Mononuclear cell (primary cell): ENCODE measurements around the gene SERPINE2. TPM values are rescaled to one million over a fixed set of nuclear protein-coding genes. Genes with fewer than 3 reads are reported as not detected.
A peak's percentile ranks its signal among the peaks of the same experiment; 100 is the strongest.

Experiments
- H3K27me3 ChIP-seq: 2 replicates; pipeline ENCODE4 v1.6.0; 2011; ENCODE audit warnings: low read length, control low read depth; ENCODE audit not compliant: insufficient read depth
- H3K4me1 ChIP-seq: 2 replicates; pipeline ENCODE4 v1.5.1; 2011; ENCODE audit warnings: mild to moderate bottlenecking, low read length, control low read depth; ENCODE audit not compliant: insufficient read depth
- H3K4me3 ChIP-seq: 2 replicates; pipeline ENCODE4 v1.5.1; 2011; ENCODE audit warnings: mild to moderate bottlenecking, low read length, moderate library complexity
- H3K9me3 ChIP-seq: 2 replicates; pipeline ENCODE4 v1.5.1; 2011; ENCODE audit warnings: low read depth, mild to moderate bottlenecking, control low read depth, low read length
- total RNA-seq: library from RNA; depleted of rRNA; stranded (reverse); fragments of >200 nt; gene quantifications from one replicate; pipeline ENCODE4 v1.2.3, GENCODE V29; 2012

SERPINE2 gene
- total RNA-seq, 1 donor = 2.5 TPM

DNA sequence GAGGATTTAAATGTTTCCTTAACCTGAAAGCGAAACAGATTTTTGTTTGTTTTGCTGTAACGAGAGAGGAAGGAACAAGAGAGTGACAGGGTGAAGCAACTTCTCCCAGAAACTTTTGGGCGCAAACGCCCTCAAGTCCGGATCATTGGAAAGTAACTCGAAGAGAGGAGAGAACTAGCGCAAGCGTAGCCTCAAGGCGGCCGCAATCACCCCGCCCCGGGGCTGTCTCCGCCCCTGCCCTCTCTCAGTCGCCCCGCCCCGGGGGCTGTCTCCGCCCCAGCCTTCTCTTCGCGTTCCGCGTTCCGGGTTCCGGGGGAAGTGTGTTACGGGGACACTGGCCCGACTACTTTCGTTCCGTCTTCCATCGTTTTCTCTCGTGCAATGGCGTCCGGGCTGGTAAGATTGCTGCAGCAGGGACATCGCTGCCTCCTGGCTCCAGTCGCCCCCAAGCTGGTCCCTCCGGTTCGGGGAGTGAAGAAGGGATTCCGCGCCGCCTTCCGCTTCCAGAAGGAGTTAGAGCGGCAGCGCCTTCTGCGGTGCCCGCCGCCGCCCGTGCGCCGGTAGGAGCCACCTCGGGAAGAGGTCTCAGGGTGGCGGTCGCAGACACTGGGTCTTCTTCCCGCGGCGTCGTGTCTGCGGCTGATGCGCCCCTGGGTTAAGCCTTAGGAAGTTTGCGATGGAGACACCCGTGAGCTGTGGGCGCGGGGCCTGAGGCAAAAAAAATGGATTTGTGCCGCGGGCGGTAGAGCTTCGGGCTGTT, 81.8 kb downstream of the SERPINE2 start, which contains the start of gene MRPL44:
Gene MRPL44 (plus strand): TSS at position 372 of the 760 bp plus-strand sequence. CDS start 10 bp downstream, at position 382.
- Histone ChIP-seq H3K27me3 (no peaks in the 10 kb centered on the region), H3K4me1 (peaks cover 41% of the 10 kb centered on the region), H3K9me3 (no peaks in the 10 kb centered on the region), H3K4me3 (peak within 1 kb of the TSS; percentile 97)

DNA sequence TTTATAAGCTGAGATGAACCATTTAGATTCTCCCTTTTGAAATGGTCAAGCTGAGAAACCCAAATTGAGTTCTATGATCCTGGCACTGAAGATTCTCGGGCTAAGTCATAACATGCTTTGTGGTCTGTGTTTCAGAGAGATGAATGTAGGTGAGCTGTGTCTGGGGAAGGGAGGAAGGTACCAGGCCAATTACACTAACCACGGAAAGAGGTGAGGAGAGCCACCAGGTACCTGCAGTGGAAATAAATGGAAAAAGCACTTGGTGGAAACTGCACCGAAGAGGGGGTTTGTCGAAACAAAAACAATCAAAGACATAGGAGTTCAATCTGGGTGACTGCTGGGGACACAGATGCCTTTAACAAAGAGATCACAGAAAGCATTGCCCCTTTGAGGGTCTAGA, 82.8 kb downstream of the SERPINE2 start:
- Histone ChIP-seq H3K4me3 (peak overlapping the region; percentile 97), H3K27me3 (no peaks in the 10 kb centered on the region), H3K4me1 (peaks cover 34% of the 10 kb centered on the region), H3K9me3 (no peaks in the 10 kb centered on the region)

DNA sequence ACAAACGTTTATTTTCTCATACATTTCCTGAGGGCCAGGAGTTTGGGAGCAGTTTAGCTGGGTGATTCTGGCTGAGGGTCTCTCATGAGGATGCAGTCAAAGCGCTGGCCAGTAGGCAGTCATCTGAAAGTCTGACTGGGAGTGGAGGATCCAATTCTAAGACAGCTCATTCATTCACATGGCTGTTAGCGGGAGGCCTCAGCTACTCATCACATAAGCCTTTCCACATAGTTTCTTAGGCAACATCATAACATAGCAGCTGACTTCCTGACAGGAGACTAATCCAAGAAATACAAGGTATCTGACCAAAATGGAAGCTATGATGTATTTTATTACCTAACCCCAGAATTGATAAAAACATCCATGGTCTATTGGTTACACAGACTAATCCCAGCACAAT, 84.7 kb downstream of the SERPINE2 start:
- Histone ChIP-seq H3K27me3 (no peaks in the 10 kb centered on the region), H3K9me3 (no peaks in the 10 kb centered on the region), H3K4me1 (peaks cover 21% of the 10 kb centered on the region)

GRCh38 chr2:223952280-223952968, 86.7 kb downstream of the SERPINE2 start:
- Histone ChIP-seq H3K4me3 (no peak overlapping the region), H3K27me3 (no peaks in the 10 kb centered on the region), H3K9me3 (no peaks in the 10 kb centered on the region), H3K4me1 (peaks cover 15% of the 10 kb centered on the region)

More for the DNA sequence above, 84.7 kb downstream of the SERPINE2 start:
- H3K4me3 ChIP-seq = no peak overlapping the region

- peaks cover 10% of the 10 kb centered on the region for H3K4me1 ChIP-seq
- H3K9me3 ChIP-seq = no peaks in the 10 kb centered on the region
- H3K27me3 ChIP-seq = no peaks in the 10 kb centered on the region
- no peak overlapping the region for H3K4me3 ChIP-seq
These were observed 88.4 kb downstream of the SERPINE2 start for GRCh38 chr2:223950448-223951347.

GRCh38 chr2:223949241-223949840, 89.7 kb downstream of the SERPINE2 start:
- peaks cover 15% of the 10 kb centered on the region for H3K4me1 ChIP-seq
- no peaks in the 10 kb centered on the region for H3K9me3 ChIP-seq
- no peak overlapping the region for H3K4me3 ChIP-seq
- H3K27me3 ChIP-seq = no peaks in the 10 kb centered on the region

GRCh38 chr2:223947711-223948205, 91.3 kb downstream of the SERPINE2 start:
- Histone ChIP-seq H3K27me3 (no peaks in the 10 kb centered on the region), H3K4me3 (no peak overlapping the region), H3K4me1 (peaks cover 31% of the 10 kb centered on the region), H3K9me3 (no peaks in the 10 kb centered on the region)

GRCh38 chr2:223945755-223946154, 93.3 kb downstream of the SERPINE2 start:
- H3K9me3 ChIP-seq = no peaks in the 10 kb centered on the region
- peak overlapping the region; percentile 88 for H3K4me3 ChIP-seq
- peaks cover 40% of the 10 kb centered on the region for H3K4me1 ChIP-seq
- no peaks in the 10 kb centered on the region for H3K27me3 ChIP-seq

DNA sequence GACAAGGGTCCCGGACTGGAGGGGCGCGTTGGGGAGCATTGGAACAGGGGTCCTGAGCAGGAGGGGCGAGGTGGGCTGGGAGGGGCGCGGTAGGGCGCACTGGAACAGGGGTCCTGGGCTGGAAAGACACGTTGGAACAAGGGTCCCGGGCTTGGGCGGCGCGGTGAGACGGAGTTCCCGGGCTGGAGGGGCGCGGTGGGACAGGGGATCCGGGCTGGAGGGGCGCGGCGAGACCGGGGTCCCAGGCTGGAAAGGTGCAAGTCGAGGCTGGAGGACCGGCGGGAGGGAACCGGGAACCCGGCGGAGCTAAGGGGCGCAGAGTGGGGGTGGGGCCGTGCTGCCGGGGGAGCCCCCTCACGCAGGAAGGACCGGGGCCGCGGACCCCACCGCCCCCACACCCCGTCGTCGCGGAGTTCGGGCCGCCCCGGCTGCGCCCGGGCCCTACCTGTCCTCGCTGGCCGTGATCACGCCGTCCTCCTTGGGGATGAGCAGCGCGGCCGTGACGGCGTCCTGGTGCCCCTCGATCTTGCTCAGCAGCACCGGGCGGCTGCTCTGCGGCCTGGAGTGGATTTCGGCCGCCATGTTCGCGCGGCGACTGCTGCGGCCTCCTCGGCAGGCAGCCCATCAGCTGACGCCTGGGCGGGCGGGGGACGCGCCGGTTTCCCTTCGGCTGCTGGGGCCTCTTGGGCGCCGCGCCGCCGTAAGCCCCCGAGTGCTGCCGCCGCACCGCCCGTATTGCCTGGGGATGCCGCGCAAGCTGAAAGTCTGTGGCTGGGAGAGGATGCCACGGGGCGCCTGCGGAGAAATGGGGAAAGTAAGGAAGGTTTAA, 94.2 kb downstream of the SERPINE2 start, which contains the start of gene WDFY1:
Gene WDFY1 (minus strand): TSS at position 633 of the 829 bp plus-strand sequence. CDS start 51 bp downstream, at position 582.
- Histone ChIP-seq H3K27me3 (no peaks in the 10 kb centered on the region), H3K9me3 (no peaks in the 10 kb centered on the region), H3K4me1 (peaks cover 40% of the 10 kb centered on the region), H3K4me3 (peak within 1 kb of the TSS; percentile 88)

- Histone ChIP-seq H3K27me3 (no peaks in the 10 kb centered on the region), H3K4me3 (peak overlapping the region; percentile 88), H3K4me1 (peaks cover 45% of the 10 kb centered on the region), H3K9me3 (no peaks in the 10 kb centered on the region)
These were observed 94.9 kb downstream of the SERPINE2 start for GRCh38 chr2:223944166-223944702.

- Histone ChIP-seq H3K4me3 (peak overlapping the region; percentile 88), H3K9me3 (no peaks in the 10 kb centered on the region), H3K4me1 (peaks cover 51% of the 10 kb centered on the region), H3K27me3 (no peaks in the 10 kb centered on the region)
These were observed 95.5 kb downstream of the SERPINE2 start for GRCh38 chr2:223943561-223944008.

DNA sequence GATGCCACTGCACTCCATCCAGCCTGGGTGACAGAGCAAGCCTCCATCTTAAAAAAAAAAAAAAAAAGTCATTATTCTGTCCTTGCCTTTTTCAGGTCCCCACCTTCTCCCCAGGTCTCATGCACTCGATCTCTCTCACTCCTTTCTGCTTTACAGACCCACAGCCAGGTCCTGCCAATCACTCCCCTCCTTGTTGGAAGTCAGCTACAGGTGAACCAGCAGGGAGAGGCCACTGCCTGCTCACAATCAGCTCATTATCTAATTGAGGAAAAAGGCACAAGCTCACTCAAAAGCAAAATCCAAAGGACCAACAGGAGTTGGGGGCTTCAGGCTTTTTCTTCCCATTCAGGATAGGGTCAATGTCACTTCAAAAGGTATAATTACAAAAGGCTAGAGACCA, 96.0 kb downstream of the SERPINE2 start:
- H3K27me3 ChIP-seq = no peaks in the 10 kb centered on the region
- no peak overlapping the region for H3K4me3 ChIP-seq
- no peaks in the 10 kb centered on the region for H3K9me3 ChIP-seq
- peaks cover 52% of the 10 kb centered on the region for H3K4me1 ChIP-seq

GRCh38 chr2:223941579-223942277, 97.4 kb downstream of the SERPINE2 start:
- H3K9me3 ChIP-seq = no peaks in the 10 kb centered on the region
- peaks cover 58% of the 10 kb centered on the region for H3K4me1 ChIP-seq
- no peak overlapping the region for H3K4me3 ChIP-seq

More at GRCh38 chr2:223941579-223942277, 97.4 kb downstream of the SERPINE2 start:
- no peaks in the 10 kb centered on the region for H3K27me3 ChIP-seq
